Omental fat pad (tissue), 4 donors: ENCODE data around the gene RASGRP3. TPM values are rescaled to one million over a fixed set of nuclear protein-coding genes. Genes with fewer than 3 reads are reported as not detected.
A peak's percentile ranks its signal among the peaks of the same experiment; 100 is the strongest.

ENCODE experiments used
- ATAC-seq: fragments of 150-250 bp; one replicate; pipeline ENCODE4 v1.9.1; 2016; ENCODE audit warnings: mild to moderate bottlenecking, moderate library complexity; ENCODE audit not compliant: low FRiP score
- DNase-seq: peaks from one replicate; pipeline ENCODE4 v3.0.0-alpha.2; 2019; ENCODE audit warnings: low spot score
- CTCF ChIP-seq, 3 donors: fragments of 450-650 bp; IDR thresholded peaks; one replicate each; pipeline ENCODE4 v1.5.1; 2016 to 2017; ENCODE audit warnings: antibody characterized with exemption in 3 of 3, mild to moderate bottlenecking in 3 of 3, moderate library complexity in 2 of 3
- total RNA-seq, 4 donors: library from RNA; depleted of rRNA; stranded (reverse); fragments of >200 nt; gene quantifications; one replicate each; pipeline ENCODE4 v1.1.0, GENCODE V29; 2016

The RASGRP3 gene
- total RNA-seq, 4 donors from 2014 or later: 11.8 to 42.2 (median 26.1) TPM

- no peak for ATAC-seq
- no peak for DNase-seq
- TF ChIP-seq CTCF (IDR thresholded peaks at IDR 0.05): no peak
These were observed 22.0 kb downstream of the RASGRP3 start for GRCh38 chr2:33498291-33498956.

GRCh38 chr2:33500177-33500576 lies 23.7 kb downstream of the RASGRP3 start:
- no peak for TF ChIP-seq CTCF (IDR thresholded peaks at IDR 0.05)
- DNase-seq (no peak), ATAC-seq (no peak)

- no peak for TF ChIP-seq CTCF (IDR thresholded peaks at IDR 0.05)
- no peak for DNase-seq
- ATAC-seq: no peak
These were observed 25.6 kb downstream of the RASGRP3 start for GRCh38 chr2:33502025-33502424.

GRCh38 chr2:33503002-33503401 lies 26.6 kb downstream of the RASGRP3 start:
- no peak for DNase-seq
- TF ChIP-seq CTCF (IDR thresholded peaks at IDR 0.05): no peak
- ATAC-seq: no peak

GRCh38 chr2:33505966-33506365 lies 29.5 kb downstream of the RASGRP3 start:
- ATAC-seq (no peak), DNase-seq (no peak)
- no peak for TF ChIP-seq CTCF (IDR thresholded peaks at IDR 0.05)

- TF ChIP-seq CTCF (IDR thresholded peaks at IDR 0.05): no peak
- DNase-seq (no peak), ATAC-seq (peak; percentile 27)
These were observed 33.6 kb downstream of the RASGRP3 start for GRCh38 chr2:33509908-33510585.

- ATAC-seq: peak; percentile 97
- no peak for DNase-seq
- no peak for TF ChIP-seq CTCF (IDR thresholded peaks at IDR 0.05)
These were observed 34.1 kb downstream of the RASGRP3 start for GRCh38 chr2:33510586-33510968.
